Measurements from ENCODE around the gene STK25.

DNA sequence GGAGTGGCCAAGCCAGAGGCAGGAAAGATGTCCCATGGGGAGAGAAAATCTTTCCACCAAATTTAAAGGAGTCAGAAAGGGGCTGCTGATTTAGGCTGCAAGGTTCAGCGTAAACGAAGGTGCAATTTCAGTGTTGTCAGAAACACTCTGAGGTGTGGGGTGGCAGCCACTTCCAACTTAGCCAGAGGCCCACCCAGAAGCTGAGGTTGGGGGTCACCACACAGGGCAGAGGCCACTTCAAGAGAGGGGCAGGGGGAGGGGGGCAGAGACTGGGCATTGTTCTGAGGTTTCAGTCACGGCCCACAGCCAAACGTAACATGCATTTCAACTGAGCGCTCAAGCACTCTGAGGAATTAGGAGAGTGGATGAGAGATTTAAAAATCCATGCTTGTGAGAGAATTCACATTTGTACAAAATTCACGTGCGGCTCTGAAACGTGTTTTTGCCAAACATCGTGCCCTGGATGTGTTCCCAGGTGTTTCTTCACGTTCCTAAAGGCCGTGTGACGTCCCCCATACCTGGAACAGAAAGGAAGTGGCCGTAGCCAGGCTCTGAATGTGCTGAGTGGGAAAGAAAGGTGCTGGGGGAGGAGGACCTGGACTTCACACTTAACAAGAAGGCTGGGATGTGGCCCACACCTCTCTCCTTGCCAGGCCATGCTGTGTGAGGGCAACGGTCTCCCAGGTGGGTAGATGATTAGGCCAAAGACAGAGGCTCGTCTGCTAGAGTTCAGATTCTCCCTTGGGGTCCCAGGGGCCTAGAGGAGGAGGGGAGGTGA is 30.6 kb upstream of the STK25 start:
- TF ChIP-seq, protein P1, sequence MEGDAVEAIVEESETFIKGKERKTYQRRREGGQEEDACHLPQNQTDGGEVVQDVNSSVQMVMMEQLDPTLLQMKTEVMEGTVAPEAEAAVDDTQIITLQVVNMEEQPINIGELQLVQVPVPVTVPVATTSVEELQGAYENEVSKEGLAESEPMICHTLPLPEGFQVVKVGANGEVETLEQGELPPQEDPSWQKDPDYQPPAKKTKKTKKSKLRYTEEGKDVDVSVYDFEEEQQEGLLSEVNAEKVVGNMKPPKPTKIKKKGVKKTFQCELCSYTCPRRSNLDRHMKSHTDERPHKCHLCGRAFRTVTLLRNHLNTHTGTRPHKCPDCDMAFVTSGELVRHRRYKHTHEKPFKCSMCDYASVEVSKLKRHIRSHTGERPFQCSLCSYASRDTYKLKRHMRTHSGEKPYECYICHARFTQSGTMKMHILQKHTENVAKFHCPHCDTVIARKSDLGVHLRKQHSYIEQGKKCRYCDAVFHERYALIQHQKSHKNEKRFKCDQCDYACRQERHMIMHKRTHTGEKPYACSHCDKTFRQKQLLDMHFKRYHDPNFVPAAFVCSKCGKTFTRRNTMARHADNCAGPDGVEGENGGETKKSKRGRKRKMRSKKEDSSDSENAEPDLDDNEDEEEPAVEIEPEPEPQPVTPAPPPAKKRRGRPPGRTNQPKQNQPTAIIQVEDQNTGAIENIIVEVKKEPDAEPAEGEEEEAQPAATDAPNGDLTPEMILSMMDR (conservative IDR thresholded peaks at IDR 0.05; ENCODE audit: low read length), result no peak
- TF ChIP-seq EZH2phosphoT487 (IDR thresholded peaks at IDR 0.05; ENCODE audit: borderline replicate concordance, low read depth, low read length), result no peak
